ENCODE data around the gene INPP1. TPM values are rescaled to one million over a fixed set of nuclear protein-coding genes. Genes with fewer than 3 reads are reported as not detected.
A peak's percentile ranks its signal among the peaks of the same experiment; 100 is the strongest.
"Not testable (repeated sequence)": the region's sequence is repeated elsewhere in the genome, so short reads cannot be mapped to it uniquely, and the experiment has no call there.

The INPP1 gene
- total and polyA plus RNA-seq, 2 experiments from 2014 or later: 13.0 to 16.1 TPM

DNA sequence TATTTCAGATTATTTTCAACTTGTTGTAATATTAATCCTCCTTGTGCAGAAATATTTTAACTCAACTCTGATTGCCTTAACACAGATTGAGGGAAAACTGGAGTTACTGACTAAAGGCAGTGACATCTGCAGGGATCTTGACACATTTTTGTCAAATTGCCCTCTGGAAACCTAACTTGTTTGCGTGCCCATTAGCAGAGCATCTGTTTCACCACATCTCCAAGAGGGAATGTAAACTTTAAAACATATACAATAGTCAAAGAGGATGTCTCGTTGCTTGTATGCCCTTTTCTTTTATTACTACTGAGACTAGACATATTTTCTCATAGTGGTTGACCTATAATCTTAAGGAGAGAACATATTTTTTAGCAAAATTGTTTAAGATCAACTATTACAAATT lies 14.2 kb downstream of the INPP1 start:
- Histone ChIP-seq H3K27me3 (no peaks in the 10 kb centered on the region), H3K79me2 (peaks cover 8% of the 10 kb centered on the region), H3K36me3 (replicated peaks; ENCODE audit: insufficient read depth, low read depth) (no peaks in the 10 kb centered on the region), H4K20me1 (ENCODE audit: insufficient read depth, poor library complexity, severe bottlenecking) (no peaks in the 10 kb centered on the region), H3K27ac (no peak overlapping the region), H3K9me2 (replicated peaks; ENCODE audit: insufficient read depth) (no peaks in the 10 kb centered on the region), H2AFZ (no peak overlapping the region), H3K9me3 (ENCODE audit: low read depth) (no peaks in the 10 kb centered on the region), H3K4me1 (ENCODE audit: insufficient read depth) (peaks cover 5% of the 10 kb centered on the region), H3K4me3 (no peak overlapping the region), H3K4me2 (no peak overlapping the region)
- TF ChIP-seq EZH2phosphoT487 (IDR thresholded peaks at IDR 0.05; ENCODE audit: low read depth, severe bottlenecking, unreplicated experiment): no peak
- TF ChIP-seq EZH2 (IDR thresholded peaks at IDR 0.05; ENCODE audit: borderline replicate concordance): no peak
- WGBS (ENCODE audit: low lambda C conversion rate, missing lambda C conversion rate): 81% methylated on average over 2 of the region's 2 CpGs
- no peak for DNase-seq (ENCODE audit: low spot score)

DNA sequence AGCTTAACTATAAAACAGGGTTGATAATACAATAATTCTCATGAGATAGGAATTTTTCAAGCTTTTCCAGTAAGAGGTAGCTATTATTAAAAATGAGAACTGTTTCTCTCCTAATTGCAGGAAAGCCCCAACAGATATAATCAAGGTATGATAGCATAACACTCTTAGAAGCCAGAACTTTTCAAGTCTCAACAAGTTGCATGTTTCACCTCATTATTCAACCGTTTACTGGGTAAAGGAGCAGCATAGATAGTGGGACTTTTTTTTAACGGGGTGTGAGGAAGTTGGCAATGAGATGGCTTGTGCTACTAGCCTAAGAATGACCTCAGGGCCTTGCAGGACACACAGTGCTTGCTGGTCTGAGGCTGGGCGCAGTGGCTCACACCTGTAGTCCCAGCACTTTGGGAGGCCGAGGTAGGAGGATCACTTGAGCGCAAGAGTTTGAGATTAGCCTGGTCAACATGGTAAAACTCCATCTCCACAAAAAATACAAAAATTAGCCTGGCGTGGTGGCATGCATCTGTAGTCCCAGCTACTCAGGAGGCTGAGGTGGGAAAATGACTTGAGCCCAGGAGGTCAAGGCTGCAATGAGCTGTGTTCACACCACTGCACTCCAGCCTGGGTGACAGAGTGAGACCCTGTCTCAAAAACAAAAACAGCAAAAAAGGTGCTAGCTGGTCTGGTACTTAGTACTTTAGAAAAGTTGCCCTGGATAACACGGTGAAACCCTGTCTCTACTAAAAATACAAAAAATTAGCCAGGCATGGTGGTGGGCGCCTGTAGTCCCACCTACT lies 15.5 kb downstream of the INPP1 start:
- H3K36me3 ChIP-seq (replicated peaks; ENCODE audit: insufficient read depth, low read depth); H3K9me3 ChIP-seq (ENCODE audit: low read depth); H4K20me1 ChIP-seq (ENCODE audit: insufficient read depth, poor library complexity, severe bottlenecking); H3K9me2 ChIP-seq (replicated peaks; ENCODE audit: insufficient read depth); H3K27ac ChIP-seq; H2AFZ ChIP-seq; DNase-seq (ENCODE audit: low spot score); H3K79me2 ChIP-seq; H3K4me3 ChIP-seq; H3K27me3 ChIP-seq; H3K4me2 ChIP-seq; H3K4me1 ChIP-seq (ENCODE audit: insufficient read depth): not testable (repeated sequence)
- WGBS (ENCODE audit: low lambda C conversion rate, missing lambda C conversion rate): 88% methylated on average over 8 of the region's 8 CpGs

DNA sequence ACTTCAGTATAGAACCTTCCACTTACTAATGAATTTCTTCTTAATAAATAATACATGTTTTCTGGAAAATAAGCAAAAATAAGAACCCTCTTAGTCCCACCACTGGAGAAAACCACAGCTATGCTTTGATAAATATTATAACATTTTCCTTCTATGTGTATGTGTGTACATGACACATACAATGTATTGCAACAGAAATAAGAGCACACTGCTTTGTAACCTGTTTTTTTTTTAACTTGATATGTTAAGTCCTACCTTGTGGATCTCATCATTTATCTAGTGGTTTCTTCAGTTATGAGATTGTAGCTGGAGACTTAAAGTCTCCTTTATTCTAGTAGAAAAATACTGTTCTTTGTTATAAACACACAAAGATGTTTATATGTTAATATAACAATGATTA lies 17.2 kb downstream of the INPP1 start:
- Histone ChIP-seq H3K27ac (no peak overlapping the region), H3K4me3 (no peak overlapping the region), H3K79me2 (peaks cover 2% of the 10 kb centered on the region), H3K36me3 (replicated peaks; ENCODE audit: insufficient read depth, low read depth) (no peaks in the 10 kb centered on the region), H3K4me1 (ENCODE audit: insufficient read depth) (no peaks in the 10 kb centered on the region), H3K27me3 (no peaks in the 10 kb centered on the region), H2AFZ (no peak overlapping the region), H3K4me2 (peak overlapping the region; percentile 67), H4K20me1 (ENCODE audit: insufficient read depth, poor library complexity, severe bottlenecking) (no peaks in the 10 kb centered on the region), H3K9me3 (ENCODE audit: low read depth) (no peaks in the 10 kb centered on the region), H3K9me2 (replicated peaks; ENCODE audit: insufficient read depth) (no peaks in the 10 kb centered on the region)
- TF ChIP-seq, protein P1, sequence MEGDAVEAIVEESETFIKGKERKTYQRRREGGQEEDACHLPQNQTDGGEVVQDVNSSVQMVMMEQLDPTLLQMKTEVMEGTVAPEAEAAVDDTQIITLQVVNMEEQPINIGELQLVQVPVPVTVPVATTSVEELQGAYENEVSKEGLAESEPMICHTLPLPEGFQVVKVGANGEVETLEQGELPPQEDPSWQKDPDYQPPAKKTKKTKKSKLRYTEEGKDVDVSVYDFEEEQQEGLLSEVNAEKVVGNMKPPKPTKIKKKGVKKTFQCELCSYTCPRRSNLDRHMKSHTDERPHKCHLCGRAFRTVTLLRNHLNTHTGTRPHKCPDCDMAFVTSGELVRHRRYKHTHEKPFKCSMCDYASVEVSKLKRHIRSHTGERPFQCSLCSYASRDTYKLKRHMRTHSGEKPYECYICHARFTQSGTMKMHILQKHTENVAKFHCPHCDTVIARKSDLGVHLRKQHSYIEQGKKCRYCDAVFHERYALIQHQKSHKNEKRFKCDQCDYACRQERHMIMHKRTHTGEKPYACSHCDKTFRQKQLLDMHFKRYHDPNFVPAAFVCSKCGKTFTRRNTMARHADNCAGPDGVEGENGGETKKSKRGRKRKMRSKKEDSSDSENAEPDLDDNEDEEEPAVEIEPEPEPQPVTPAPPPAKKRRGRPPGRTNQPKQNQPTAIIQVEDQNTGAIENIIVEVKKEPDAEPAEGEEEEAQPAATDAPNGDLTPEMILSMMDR (IDR thresholded peaks at IDR 0.05; ENCODE audit: poor library complexity): no peak
- TF ChIP-seq EZH2 (IDR thresholded peaks at IDR 0.05; ENCODE audit: borderline replicate concordance): no peak
- TF ChIP-seq EZH2phosphoT487 (IDR thresholded peaks at IDR 0.05; ENCODE audit: low read depth, severe bottlenecking, unreplicated experiment): no peak
- DNase-seq (ENCODE audit: low spot score): no peak

DNA sequence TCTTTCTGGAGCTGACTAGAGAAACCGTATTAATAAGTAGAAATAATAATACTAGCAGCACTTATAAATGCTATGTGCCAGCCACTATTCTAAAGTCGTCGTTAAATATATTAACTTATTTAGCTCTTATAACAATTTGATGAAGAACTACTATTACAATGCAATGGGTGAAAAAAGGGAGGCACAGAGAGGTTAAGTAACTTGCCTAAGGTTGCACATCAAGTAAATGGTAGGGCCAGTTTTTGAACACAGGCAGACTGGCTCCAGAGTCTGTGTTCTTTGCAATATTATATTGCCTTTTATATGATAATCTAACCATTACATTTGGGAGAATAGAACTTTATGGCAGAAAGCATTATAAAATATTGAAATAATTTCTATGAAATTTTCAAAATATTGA lies 17.6 kb downstream of the INPP1 start:
- Histone ChIP-seq H3K9me3 (ENCODE audit: low read depth) (no peaks in the 10 kb centered on the region), H3K27me3 (no peaks in the 10 kb centered on the region), H3K9me2 (replicated peaks; ENCODE audit: insufficient read depth) (no peaks in the 10 kb centered on the region), H2AFZ (no peak overlapping the region), H3K27ac (no peak overlapping the region), H3K36me3 (replicated peaks; ENCODE audit: insufficient read depth, low read depth) (no peaks in the 10 kb centered on the region), H3K79me2 (no peaks in the 10 kb centered on the region), H4K20me1 (ENCODE audit: insufficient read depth, poor library complexity, severe bottlenecking) (no peaks in the 10 kb centered on the region), H3K4me3 (no peak overlapping the region), H3K4me1 (ENCODE audit: insufficient read depth) (no peaks in the 10 kb centered on the region), H3K4me2 (no peak overlapping the region)
- TF ChIP-seq, protein P1 (IDR thresholded peaks at IDR 0.05; ENCODE audit: poor library complexity): no peak
- TF ChIP-seq EZH2phosphoT487 (IDR thresholded peaks at IDR 0.05; ENCODE audit: low read depth, severe bottlenecking, unreplicated experiment): no peak
- TF ChIP-seq EZH2 (IDR thresholded peaks at IDR 0.05; ENCODE audit: borderline replicate concordance): no peak
- WGBS (ENCODE audit: low lambda C conversion rate, missing lambda C conversion rate): 99% methylated on average over 3 of the region's 3 CpGs
- DNase-seq (ENCODE audit: low spot score): no peak
